Tibial nerve (tissue), 4 donors: ENCODE data around the gene ZNF573.

Experiments
- EP300 ChIP-seq, 2 donors: sonication (generic); formaldehyde crosslinking; IDR thresholded peaks; one replicate each; pipeline ENCODE4 v1.6.1; 2017; ENCODE audit warnings: antibody characterized with exemption in 2 of 2, mild to moderate bottlenecking in 1 of 2
- POLR2A ChIP-seq, 2 donors: fragments of 450-650 bp; IDR thresholded peaks; one replicate each; pipeline ENCODE4 v1.6.1; 2017; ENCODE audit warnings: antibody characterized with exemption in 2 of 2, mild to moderate bottlenecking in 2 of 2, moderate library complexity in 2 of 2
- TF ChIP-seq, protein P1 (sequence below), 5 experiments: fragments of 200-600 bp in 3 of 5; fragments of 450-650 bp in 2 of 5; sonication (generic) in 3 of 5; IDR thresholded peaks; one replicate each; pipeline ENCODE4 v1.5.1; 2016 to 2019; ENCODE audit warnings: antibody characterized with exemption in 5 of 5, mild to moderate bottlenecking in 3 of 5, moderate library complexity in 2 of 5

DNA sequence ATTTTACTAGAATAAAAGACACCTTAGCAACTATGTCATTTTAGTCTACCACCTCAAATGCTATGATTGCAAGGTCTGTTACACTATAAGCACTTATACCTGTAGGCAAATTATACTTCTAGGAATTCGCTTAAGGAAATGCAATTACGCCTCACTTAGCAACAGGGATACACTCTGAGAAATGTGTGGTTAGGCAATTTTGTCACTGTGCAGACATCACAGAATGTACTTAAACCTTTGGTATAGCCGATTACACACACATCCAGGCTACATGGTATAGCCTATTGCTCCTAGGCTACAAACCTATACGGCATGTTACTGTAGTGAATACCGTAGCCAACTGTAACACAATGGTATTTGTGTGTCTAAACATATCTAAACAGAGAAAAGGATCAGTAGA lies 30.0 kb upstream of the ZNF573 start:
- no peak for TF ChIP-seq POLR2A (IDR thresholded peaks at IDR 0.05)
- TF ChIP-seq, protein P1, sequence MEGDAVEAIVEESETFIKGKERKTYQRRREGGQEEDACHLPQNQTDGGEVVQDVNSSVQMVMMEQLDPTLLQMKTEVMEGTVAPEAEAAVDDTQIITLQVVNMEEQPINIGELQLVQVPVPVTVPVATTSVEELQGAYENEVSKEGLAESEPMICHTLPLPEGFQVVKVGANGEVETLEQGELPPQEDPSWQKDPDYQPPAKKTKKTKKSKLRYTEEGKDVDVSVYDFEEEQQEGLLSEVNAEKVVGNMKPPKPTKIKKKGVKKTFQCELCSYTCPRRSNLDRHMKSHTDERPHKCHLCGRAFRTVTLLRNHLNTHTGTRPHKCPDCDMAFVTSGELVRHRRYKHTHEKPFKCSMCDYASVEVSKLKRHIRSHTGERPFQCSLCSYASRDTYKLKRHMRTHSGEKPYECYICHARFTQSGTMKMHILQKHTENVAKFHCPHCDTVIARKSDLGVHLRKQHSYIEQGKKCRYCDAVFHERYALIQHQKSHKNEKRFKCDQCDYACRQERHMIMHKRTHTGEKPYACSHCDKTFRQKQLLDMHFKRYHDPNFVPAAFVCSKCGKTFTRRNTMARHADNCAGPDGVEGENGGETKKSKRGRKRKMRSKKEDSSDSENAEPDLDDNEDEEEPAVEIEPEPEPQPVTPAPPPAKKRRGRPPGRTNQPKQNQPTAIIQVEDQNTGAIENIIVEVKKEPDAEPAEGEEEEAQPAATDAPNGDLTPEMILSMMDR (IDR thresholded peaks at IDR 0.05), result no peak
- no peak for TF ChIP-seq EP300 (IDR thresholded peaks at IDR 0.05)
